GM12878 (cell line): ENCODE data around the gene PPP2R3B. TPM values are rescaled to one million over a fixed set of nuclear protein-coding genes. Genes with fewer than 3 reads are reported as not detected.
A peak's percentile ranks its signal among the peaks of the same experiment; 100 is the strongest.

Experiments used
- ATAC-seq: fragments of 200-7000 bp; cut with Tn5 transposase; 3 replicates; pipeline ENCODE4 v1.9.1; 2020; ENCODE audit warnings: mild to moderate bottlenecking, moderate library complexity
- BruUV-seq: library from RNA; stranded (reverse); fragments of 400-500 nt; replicated peaks from 2 replicates; lab custom pipeline; 2021; lab: Mats Ljungman, UMichigan
- CTCF ChIA-PET: fragments of 300-600 bp; sonication (Branson Sonifier 250); formaldehyde crosslinking; extraction: SDS; loops from one replicate; lab custom pipeline; 2021; ENCODE audit warnings: inconsistent platforms; lab: Yijun Ruan, JAX
- POLR2A ChIA-PET: fragments of 350-600 bp; formaldehyde crosslinking; extraction: SDS; loops from one replicate; lab custom pipeline; 2021; ENCODE audit warnings: inconsistent platforms; lab: Charles Lee
- RAD21 ChIA-PET: fragments of 300-600 bp; sonication (Branson Sonifier 250); formaldehyde crosslinking; loops from one replicate; lab custom pipeline; 2023; ENCODE audit warnings: antibody characterized with exemption; ENCODE audit not compliant: unreplicated experiment; lab: Charles Lee
- SMC1A ChIA-PET: fragments of 300-600 bp; sonication (Branson Sonifier 250); formaldehyde crosslinking; loops from one replicate; lab custom pipeline; 2023; ENCODE audit not compliant: unreplicated experiment, uncharacterized antibody; lab: Charles Lee
- DNase-seq: peaks from one replicate; pipeline ENCODE4 v3.0.0-alpha.2; 2011; ENCODE audit warnings: low read depth, low spot score
- FAIRE-seq: peaks from 3 replicates; lab custom pipeline; 2011; peaks lifted over from hg19 to GRCh38; lab: Jason Lieb, UNC
- H2AFZ ChIP-seq: 2 replicates; pipeline ENCODE4 v1.6.0; 2011; ENCODE audit warnings: low read depth, low read length, control low read depth; ENCODE audit not compliant: control insufficient read depth
- H3K27ac ChIP-seq: 2 replicates; pipeline ENCODE4 v1.5.1; 2011; ENCODE audit warnings: control low read depth; ENCODE audit not compliant: control insufficient read depth, insufficient read depth
- H3K27me3 ChIP-seq, 2 experiments: replicated peaks in 1 of 2; 2 replicates each; pipeline versions ENCODE4 v1.6.0 to v1.6.1; 2011; ENCODE audit warnings: low read length in 1 of 2; ENCODE audit not compliant: control insufficient read depth in 2 of 2, insufficient read depth in 2 of 2
- H3K36me3 ChIP-seq, 2 experiments: 2 replicates each; pipeline ENCODE4 v1.5.1; 2011; ENCODE audit warnings: low read length in 1 of 2; ENCODE audit not compliant: control insufficient read depth in 2 of 2, insufficient read depth in 2 of 2
- H3K4me1 ChIP-seq: 2 replicates; pipeline ENCODE4 v1.6.1; 2011; ENCODE audit warnings: mild to moderate bottlenecking, low read length, moderate library complexity, mixed read lengths; ENCODE audit not compliant: control insufficient read depth, insufficient read depth
- H3K4me2 ChIP-seq: 2 replicates; pipeline ENCODE4 v1.6.0; 2011; ENCODE audit warnings: control low read depth; ENCODE audit not compliant: control insufficient read depth, insufficient read depth
- H3K4me3 ChIP-seq: fragments of 200-600 bp; sonication (generic); 2 replicates; pipeline ENCODE4 v1.5.1; 2016
- H3K79me2 ChIP-seq: 2 replicates; pipeline ENCODE4 v1.6.0; 2011; ENCODE audit warnings: low read length; ENCODE audit not compliant: control insufficient read depth, insufficient read depth
- H3K9ac ChIP-seq: 2 replicates; pipeline ENCODE4 v1.8.0; 2011; ENCODE audit warnings: low read length, control low read depth, mixed read lengths; ENCODE audit not compliant: control insufficient read depth, insufficient read depth
- H3K9me3 ChIP-seq: replicated peaks from 3 replicates; pipeline ENCODE4 v1.5.1; 2011; ENCODE audit warnings: mild to moderate bottlenecking, low read length; ENCODE audit not compliant: control insufficient read depth, insufficient read depth
- H4K20me1 ChIP-seq: 2 replicates; pipeline ENCODE4 v1.6.0; 2011; ENCODE audit not compliant: control insufficient read depth, insufficient read depth
- MEF2B ChIP-seq: fragments of 450-650 bp; IDR thresholded peaks from 2 replicates; pipeline ENCODE4 v1.6.1; 2018; ENCODE audit warnings: mild to moderate bottlenecking, moderate library complexity; ENCODE audit not compliant: partially characterized antibody, poor library complexity, severe bottlenecking
- MLLT1 ChIP-seq: fragments of 450-650 bp; IDR thresholded peaks from 2 replicates; pipeline ENCODE4 v1.6.1; 2016; ENCODE audit warnings: mild to moderate bottlenecking
- MTA3 ChIP-seq: IDR thresholded peaks from 2 replicates; pipeline ENCODE4 v1.6.1; 2012; ENCODE audit warnings: low read length, inconsistent platforms, borderline replicate concordance
- POLR2A ChIP-seq: IDR thresholded peaks from 2 replicates; pipeline ENCODE4 v1.6.1; 2011; ENCODE audit warnings: low read depth, mild to moderate bottlenecking, low read length
- RBBP5 ChIP-seq: fragments of 200-600 bp; sonication (generic); conservative IDR thresholded peaks from 2 replicates; pipeline ENCODE4 v1.6.1; 2016
- SMAD1 ChIP-seq: fragments of 450-650 bp; IDR thresholded peaks from 2 replicates; pipeline ENCODE4 v1.6.1; 2018; ENCODE audit warnings: mild to moderate bottlenecking, low read depth; ENCODE audit not compliant: partially characterized antibody
- TCF3 ChIP-seq: IDR thresholded peaks from 2 replicates; pipeline ENCODE4 v1.6.1; 2012; ENCODE audit warnings: low read depth, mild to moderate bottlenecking, low read length, borderline replicate concordance; ENCODE audit not compliant: insufficient read depth
- WGBS: methylation state at CpG from one replicate; pipeline ENCODE4 v1.1.6; 2016; ENCODE audit warnings: low lambda C conversion rate; ENCODE audit not compliant: insufficient replicate concordance, insufficient coverage; ENCODE audit errors: missing lambda C conversion rate; 5-methylcytosine and 5-hydroxymethylcytosine counted together
- in situ Hi-C: fragments of 300-500 bp; cut with MboI; formaldehyde crosslinking; loops from 9 replicates; pipeline ENCODE4 v1.14.3; 2018; ENCODE audit warnings: mixed read lengths
- intact Hi-C: fragments of 100-400 bp; cut with micrococcal nuclease; formaldehyde crosslinking; loops from one replicate; pipeline ENCODE4 v1.14.2; 2022; ENCODE audit not compliant: unreplicated experiment
- polyA plus RNA-seq, 11 experiments: library from polyadenylated mRNA; depleted of rRNA in 4 of 11; unstranded in 6 of 11; stranded (reverse) in 5 of 11; fragments of >200 nt; fragmentation: Nextera tagmentation in 4 of 11; fragmentation: Illumina TruSeq in 1 of 11; extraction: Ambion mirVana in 4 of 11; extraction: Trizol in 1 of 11; gene quantifications; 1 replicate in 1 of 11; 2 replicates in 10 of 11; pipeline versions ENCODE4 v1.2.1 to v1.2.3, GENCODE V29; 2011 to 2016; ENCODE audit warnings: inconsistent platforms in 2 of 11, missing spikeins in 2 of 11, low read depth in 1 of 11
- total RNA-seq, 4 experiments: library from RNA; depleted of rRNA in 3 of 4; stranded (reverse); fragments of >200 nt in 3 of 4; fragmentation: Illumina TruSeq in 1 of 4; extraction: Trizol in 1 of 4; gene quantifications; 2 replicates each; pipeline versions ENCODE4 v1.2.1 to v1.2.3, GENCODE V29; 2013 to 2021

Gene PPP2R3B
- total and polyA plus RNA-seq, 10 of the 15 experiments (the other 5 are each of a cell fraction or from before 2014, with no cell fraction given): 0.11 to 34.3 (median 9.7) TPM; not detected in 1

GRCh38 chrX:320126-320783 is 66.5 kb downstream of the PPP2R3B start:
- POLR2A ChIA-PET: no interaction called here
- RAD21 ChIA-PET: no interaction called here
- peak overlapping the region; percentile 86 for H3K4me3 ChIP-seq
- H3K27ac ChIP-seq: peak overlapping the region; percentile 95
- no peaks in the 10 kb centered on the region for H3K27me3 ChIP-seq
- no peaks in the 10 kb centered on the region for H3K9me3 ChIP-seq
- H2AFZ ChIP-seq: no peak overlapping the region
- peak overlapping the region; percentile 98 for H3K9ac ChIP-seq
- FAIRE-seq (no peak), DNase-seq (no peak), ATAC-seq (no peak)
- BruUV-seq: no TSS peak
- SMC1A ChIA-PET: no interaction called here
- TF ChIP-seq POLR2A: peak; percentile 21; the same call in 1 of the 2 replicates
- 0 out of 2 replicates have a peak, but pooled peaks have one; percentile 38 for TF ChIP-seq MTA3
- no peak for TF ChIP-seq MEF2B
- TF ChIP-seq TCF3: no peak
- TF ChIP-seq RBBP5: no peak
- 0 out of 2 replicates have a peak, but pooled peaks have one; percentile 28 for TF ChIP-seq MLLT1
- TF ChIP-seq SMAD1: no peak
- peaks cover 14% of the 10 kb centered on the region for H3K79me2 ChIP-seq
- CTCF ChIA-PET: no interaction called here
- H3K4me2 ChIP-seq: peak overlapping the region; percentile 32
- no peaks in the 10 kb centered on the region; a peak in 1 of 4 replicates for H3K36me3 ChIP-seq
- H3K4me1 ChIP-seq: peaks cover 7% of the 10 kb centered on the region
- H4K20me1 ChIP-seq: no peaks in the 10 kb centered on the region
- intact Hi-C loops (no loop called here), in situ Hi-C loops (no loop called here)
- WGBS: 16% methylated on average over 24 of the region's 24 CpGs
